ENCODE data around the gene TSR3.

The TSR3 gene

GRCh38 chr16:1351582-1352362 is at the start of gene TSR3, which contains the start of gene GNPTG:
Gene TSR3, minus strand, starts transcription at chr16:1351878. Its CDS starts 74 bp downstream, at chr16:1351804.
Gene GNPTG, plus strand, starts transcription at chr16:1351931. Its CDS starts 35 bp downstream, at chr16:1351966.
- Histone ChIP-seq H3K4me2 (peak within 1 kb of the TSS; percentile 95 to 99 (median 97)), H3K9me3 (replicated peaks in 1 of 11) (no peaks in the 10 kb centered on the region), H3K4me3 (peak within 1 kb of the TSS; percentile 77 to 99 (median 92)), H3K9ac (peak within 1 kb of the TSS; percentile 73 to 96 (median 88)), H3K27ac (peak within 1 kb of the TSS; percentile 70 to 86 (median 81)), H4K20me1 (peaks cover 15 to 90% (median 45%) of the 10 kb centered on the region in 11 experiments; a peak in 21 of 22 replicates), H3K36me3 (peaks cover 20 to 39% (median 27%) of the 10 kb centered on the region in 11 experiments), H3K27me3 (no peaks in the 10 kb centered on the region), H3K4me1 (peaks cover 26 to 48% (median 32%) of the 10 kb centered on the region in 10 experiments)
- TF ChIP-seq Cebpa-rat (IDR thresholded peaks at IDR 0.05), result no peak

GRCh38 chr16:1401061-1401757 is 49.5 kb upstream of the TSR3 start:
- no peak overlapping the region for H3K4me3 ChIP-seq
- TF ChIP-seq Cebpa-rat (IDR thresholded peaks at IDR 0.05), result no peak
- H3K9ac ChIP-seq, result no peak overlapping the region
- peaks cover 32 to 69% (median 51%) of the 10 kb centered on the region in 11 experiments; a peak in 19 of 22 replicates for H4K20me1 ChIP-seq
- no peak overlapping the region for H3K27ac ChIP-seq
- peaks cover 0 to 25% (median 17%) of the 10 kb centered on the region in 10 experiments; a peak in 13 of 20 replicates for H3K4me1 ChIP-seq
- no peak overlapping the region for H3K4me2 ChIP-seq
- peaks cover 66 to 88% (median 73%) of the 10 kb centered on the region in 11 experiments for H3K36me3 ChIP-seq
- no peaks in the 10 kb centered on the region for H3K27me3 ChIP-seq
- H3K9me3 ChIP-seq (replicated peaks in 1 of 11), result no peaks in the 10 kb centered on the region

GRCh38 chr16:1398826-1399581 is 47.3 kb upstream of the TSR3 start:
- H3K4me1 ChIP-seq, result peaks cover 0 to 21% (median 11%) of the 10 kb centered on the region in 10 experiments; a peak in 13 of 20 replicates
- no peak overlapping the region; a peak in 1 of 20 replicates for H3K4me3 ChIP-seq
- H3K27ac ChIP-seq, result no peak overlapping the region
- H3K36me3 ChIP-seq, result peaks cover 68 to 93% (median 82%) of the 10 kb centered on the region in 11 experiments
- peak overlapping the region in 7 of 11 experiments; percentile 12 to 71 (median 19); a peak in 6 of 22 replicates for H3K9ac ChIP-seq
- peaks cover 15 to 57% (median 34%) of the 10 kb centered on the region in 11 experiments; a peak in 19 of 22 replicates for H4K20me1 ChIP-seq
- no peaks in the 10 kb centered on the region for H3K27me3 ChIP-seq
- peak overlapping the region in 5 of 11 experiments; percentile 24 to 56 (median 36); a peak in 9 of 22 replicates for H3K4me2 ChIP-seq
- H3K9me3 ChIP-seq (replicated peaks in 1 of 11), result no peaks in the 10 kb centered on the region
- TF ChIP-seq Cebpa-rat (IDR thresholded peaks at IDR 0.05), result no peak

- Histone ChIP-seq H3K9ac (peak overlapping the region in 6 of 11 experiments; percentile 9 to 71 (median 20); a peak in 5 of 22 replicates), H3K4me3 (no peak overlapping the region; a peak in 1 of 20 replicates), H3K4me2 (peak overlapping the region in 5 of 11 experiments; percentile 24 to 56 (median 36); a peak in 9 of 22 replicates), H3K27me3 (no peaks in the 10 kb centered on the region), H3K4me1 (peaks cover 0 to 28% (median 17%) of the 10 kb centered on the region in 10 experiments; a peak in 13 of 20 replicates), H3K9me3 (replicated peaks in 1 of 11) (no peaks in the 10 kb centered on the region), H3K36me3 (peaks cover 68 to 93% (median 82%) of the 10 kb centered on the region in 11 experiments), H3K27ac (no peak overlapping the region), H4K20me1 (peaks cover 8 to 57% (median 27%) of the 10 kb centered on the region in 11 experiments; a peak in 15 of 22 replicates)
- no peak for TF ChIP-seq Cebpa-rat (IDR thresholded peaks at IDR 0.05)
Observed at GRCh38 chr16:1398351-1398750, 46.7 kb upstream of the TSR3 start.

- Histone ChIP-seq H3K4me3 (no peak overlapping the region), H3K9me3 (replicated peaks in 1 of 11) (no peaks in the 10 kb centered on the region), H3K9ac (no peak overlapping the region), H3K27me3 (no peaks in the 10 kb centered on the region), H3K36me3 (peaks cover 68 to 93% (median 82%) of the 10 kb centered on the region in 11 experiments), H3K4me2 (no peak overlapping the region), H3K4me1 (peaks cover 0 to 33% (median 20%) of the 10 kb centered on the region in 10 experiments; a peak in 13 of 20 replicates), H3K27ac (no peak overlapping the region), H4K20me1 (peaks cover 3 to 53% (median 22%) of the 10 kb centered on the region in 11 experiments; a peak in 14 of 22 replicates)
- TF ChIP-seq Cebpa-rat (IDR thresholded peaks at IDR 0.05), result no peak
Observed at GRCh38 chr16:1397779-1398178, 46.1 kb upstream of the TSR3 start.

GRCh38 chr16:1395444-1396031 is 43.9 kb upstream of the TSR3 start:
- Histone ChIP-seq H3K9me3 (replicated peaks in 1 of 11) (peaks cover 0 to 17% (median 0%) of the 10 kb centered on the region in 11 experiments; a peak in 8 of 22 replicates), H3K36me3 (peaks cover 62 to 93% (median 78%) of the 10 kb centered on the region in 11 experiments), H4K20me1 (peaks cover 0 to 37% (median 8%) of the 10 kb centered on the region in 11 experiments; a peak in 13 of 22 replicates), H3K4me2 (no peak overlapping the region), H3K27me3 (no peaks in the 10 kb centered on the region), H3K4me3 (no peak overlapping the region), H3K27ac (no peak overlapping the region), H3K9ac (no peak overlapping the region), H3K4me1 (peaks cover 0 to 56% (median 31%) of the 10 kb centered on the region in 10 experiments; a peak in 15 of 20 replicates)
- TF ChIP-seq Cebpa-rat (IDR thresholded peaks at IDR 0.05), result no peak

- no peak for TF ChIP-seq Cebpa-rat (IDR thresholded peaks at IDR 0.05)
- H3K4me1 ChIP-seq, result peaks cover 0 to 67% (median 42%) of the 10 kb centered on the region in 10 experiments; a peak in 15 of 20 replicates
Observed at GRCh38 chr16:1394367-1394951, 42.8 kb upstream of the TSR3 start.

More at GRCh38 chr16:1394367-1394951, 42.8 kb upstream of the TSR3 start:
- no peak overlapping the region for H3K4me3 ChIP-seq
- H3K9ac ChIP-seq, result no peak overlapping the region
- H3K27ac ChIP-seq, result no peak overlapping the region
- H3K9me3 ChIP-seq (replicated peaks in 1 of 11), result peaks cover 0 to 21% (median 0%) of the 10 kb centered on the region in 11 experiments; a peak in 8 of 22 replicates
- no peaks in the 10 kb centered on the region for H3K27me3 ChIP-seq
- no peak overlapping the region for H3K4me2 ChIP-seq
- H4K20me1 ChIP-seq, result peaks cover 0 to 31% (median 8%) of the 10 kb centered on the region in 11 experiments; a peak in 13 of 22 replicates
- peaks cover 62 to 91% (median 76%) of the 10 kb centered on the region in 11 experiments for H3K36me3 ChIP-seq

All from BLaER1 treated with 17β-estradiol and CSF1 and Interleukin-3, amounts not matched to agents 10 nM and 100 nM (cell line).